ENCODE data around the gene EID2B. TPM values are rescaled to one million over a fixed set of nuclear protein-coding genes. Genes with fewer than 3 reads are reported as not detected.

The EID2B gene, protein sequence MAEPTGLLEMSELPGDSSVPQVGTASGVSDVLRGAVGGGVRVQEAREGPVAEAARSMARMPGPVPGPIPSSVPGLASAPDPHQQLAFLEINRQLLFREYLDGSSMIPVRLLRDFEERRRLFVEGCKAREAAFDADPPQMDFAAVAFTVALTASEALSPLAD
- 3.4 and 3.7 TPM in 2 replicates for total RNA-seq
- 1.0 and 2.2 TPM in 2 replicates for polyA plus RNA-seq

DNA sequence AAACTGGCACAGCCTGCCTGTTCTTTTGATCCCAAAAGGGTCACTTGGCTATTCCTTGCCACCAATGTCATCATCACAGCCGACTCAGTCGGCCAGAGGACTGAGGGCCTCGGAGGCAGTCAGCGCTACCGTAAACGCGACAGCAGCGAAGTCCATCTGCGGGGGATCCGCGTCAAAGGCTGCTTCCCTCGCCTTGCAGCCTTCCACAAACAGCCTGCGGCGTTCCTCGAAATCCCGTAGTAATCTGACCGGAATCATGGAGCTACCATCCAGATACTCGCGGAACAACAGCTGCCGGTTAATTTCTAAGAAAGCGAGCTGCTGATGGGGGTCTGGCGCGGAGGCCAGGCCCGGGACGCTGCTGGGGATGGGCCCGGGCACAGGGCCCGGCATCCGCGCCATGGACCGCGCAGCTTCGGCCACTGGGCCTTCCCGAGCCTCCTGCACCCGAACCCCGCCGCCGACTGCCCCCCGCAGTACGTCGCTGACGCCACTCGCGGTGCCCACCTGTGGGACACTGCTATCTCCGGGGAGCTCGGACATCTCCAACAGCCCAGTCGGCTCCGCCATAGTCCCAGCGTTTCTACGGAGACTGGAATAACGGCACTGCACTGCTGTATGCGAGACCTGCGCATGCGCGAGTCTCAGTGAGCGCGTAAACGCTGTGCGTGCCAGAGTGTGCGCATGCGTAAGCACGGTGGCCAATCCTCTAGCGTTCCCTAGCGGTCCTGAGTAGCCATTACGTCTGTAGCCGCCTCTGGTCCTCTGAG lies at the start of gene EID2B:
Gene EID2B, minus strand, starts transcription at position 620 of the 770 bp plus-strand sequence. Its CDS starts 50 bp downstream, at position 570.
- Histone ChIP-seq H3K4me2 (peak within 1 kb of the TSS; percentile 95), H3K36me3 (replicated peaks; ENCODE audit: insufficient read depth, low read depth) (no peaks in the 10 kb centered on the region), H3K27me3 (no peaks in the 10 kb centered on the region), H3K27ac (peak within 1 kb of the TSS; percentile 27), H2AFZ (peak within 1 kb of the TSS; percentile 68), H3K9me3 (ENCODE audit: low read depth) (no peaks in the 10 kb centered on the region), H3K9me2 (replicated peaks; ENCODE audit: insufficient read depth) (no peaks in the 10 kb centered on the region), H4K20me1 (ENCODE audit: insufficient read depth, poor library complexity, severe bottlenecking) (no peaks in the 10 kb centered on the region), H3K4me3 (peak within 1 kb of the TSS; percentile 56), H3K79me2 (peaks cover 39% of the 10 kb centered on the region), H3K4me1 (ENCODE audit: insufficient read depth) (no peaks in the 10 kb centered on the region)
- TF ChIP-seq, protein P1, sequence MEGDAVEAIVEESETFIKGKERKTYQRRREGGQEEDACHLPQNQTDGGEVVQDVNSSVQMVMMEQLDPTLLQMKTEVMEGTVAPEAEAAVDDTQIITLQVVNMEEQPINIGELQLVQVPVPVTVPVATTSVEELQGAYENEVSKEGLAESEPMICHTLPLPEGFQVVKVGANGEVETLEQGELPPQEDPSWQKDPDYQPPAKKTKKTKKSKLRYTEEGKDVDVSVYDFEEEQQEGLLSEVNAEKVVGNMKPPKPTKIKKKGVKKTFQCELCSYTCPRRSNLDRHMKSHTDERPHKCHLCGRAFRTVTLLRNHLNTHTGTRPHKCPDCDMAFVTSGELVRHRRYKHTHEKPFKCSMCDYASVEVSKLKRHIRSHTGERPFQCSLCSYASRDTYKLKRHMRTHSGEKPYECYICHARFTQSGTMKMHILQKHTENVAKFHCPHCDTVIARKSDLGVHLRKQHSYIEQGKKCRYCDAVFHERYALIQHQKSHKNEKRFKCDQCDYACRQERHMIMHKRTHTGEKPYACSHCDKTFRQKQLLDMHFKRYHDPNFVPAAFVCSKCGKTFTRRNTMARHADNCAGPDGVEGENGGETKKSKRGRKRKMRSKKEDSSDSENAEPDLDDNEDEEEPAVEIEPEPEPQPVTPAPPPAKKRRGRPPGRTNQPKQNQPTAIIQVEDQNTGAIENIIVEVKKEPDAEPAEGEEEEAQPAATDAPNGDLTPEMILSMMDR (IDR thresholded peaks at IDR 0.05; ENCODE audit: poor library complexity), result peak; percentile 82
- TF ChIP-seq EZH2phosphoT487 (IDR thresholded peaks at IDR 0.05; ENCODE audit: low read depth, severe bottlenecking, unreplicated experiment), result no peak
- WGBS (ENCODE audit: low lambda C conversion rate, missing lambda C conversion rate), result under 1% methylated on average over 65 of the region's 65 CpGs
- DNase-seq (ENCODE audit: low spot score), result peak; percentile 99

DNA sequence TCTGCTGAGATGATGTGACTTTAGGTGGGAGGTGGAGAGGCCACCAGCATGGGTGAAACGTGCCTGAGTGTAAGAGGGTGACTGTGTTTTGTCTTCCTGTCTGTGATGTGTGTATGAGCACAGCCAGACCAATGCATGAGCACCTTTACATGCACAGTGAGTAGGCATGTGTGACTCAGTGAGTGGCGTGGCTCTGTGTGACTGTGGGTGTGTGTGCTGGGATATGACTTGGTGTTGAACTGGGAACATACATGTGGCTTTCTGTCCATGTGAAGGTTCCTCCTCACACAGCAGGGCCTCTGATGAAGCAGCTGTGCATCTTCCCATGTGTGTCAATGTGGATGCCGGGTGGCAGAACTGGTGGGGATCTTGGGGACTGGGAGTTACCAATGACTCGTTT lies 49.8 kb upstream of the EID2B start:
- DNase-seq (ENCODE audit: low spot score), result no peak
- Histone ChIP-seq H4K20me1 (ENCODE audit: insufficient read depth, poor library complexity, severe bottlenecking) (no peaks in the 10 kb centered on the region), H3K27me3 (no peaks in the 10 kb centered on the region), H3K4me1 (ENCODE audit: insufficient read depth) (no peaks in the 10 kb centered on the region), H2AFZ (no peak overlapping the region), H3K4me3 (no peak overlapping the region), H3K9me2 (replicated peaks; ENCODE audit: insufficient read depth) (no peaks in the 10 kb centered on the region), H3K9me3 (ENCODE audit: low read depth) (no peaks in the 10 kb centered on the region), H3K36me3 (replicated peaks; ENCODE audit: insufficient read depth, low read depth) (no peaks in the 10 kb centered on the region), H3K79me2 (no peaks in the 10 kb centered on the region), H3K27ac (no peak overlapping the region), H3K4me2 (no peak overlapping the region)
- 55% methylated on average over 4 of the region's 4 CpGs for WGBS (ENCODE audit: low lambda C conversion rate, missing lambda C conversion rate)
- TF ChIP-seq EZH2 (IDR thresholded peaks at IDR 0.05; ENCODE audit: borderline replicate concordance) (no peak), EZH2phosphoT487 (IDR thresholded peaks at IDR 0.05; ENCODE audit: low read depth, severe bottlenecking, unreplicated experiment) (no peak)
- TF ChIP-seq, protein P1 (IDR thresholded peaks at IDR 0.05; ENCODE audit: poor library complexity), result no peak

DNA sequence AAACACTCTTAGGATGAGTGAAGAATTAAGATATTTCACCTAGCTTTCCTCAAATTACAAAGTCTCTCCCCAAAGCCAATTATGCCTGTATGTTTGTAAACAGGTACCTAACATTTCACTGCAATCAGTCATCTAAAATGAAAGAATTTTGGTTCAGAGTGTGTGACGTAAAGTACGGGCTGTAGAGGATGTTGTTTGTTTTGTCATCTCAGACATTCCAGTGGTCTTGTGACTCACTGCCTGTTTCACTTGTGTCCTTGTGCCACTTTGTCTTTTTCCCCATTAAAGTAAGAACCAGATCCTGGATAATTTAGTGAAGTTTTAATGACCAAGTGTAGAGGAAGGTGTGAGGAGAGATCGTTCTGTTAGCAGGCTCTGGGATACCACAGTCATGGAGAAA lies 36.0 kb upstream of the EID2B start:
- Histone ChIP-seq H3K9me3 (ENCODE audit: low read depth) (no peaks in the 10 kb centered on the region), H3K4me2 (no peak overlapping the region)
- 61% methylated on average over 3 of the region's 3 CpGs for WGBS (ENCODE audit: low lambda C conversion rate, missing lambda C conversion rate)

More for the DNA sequence above, 36.0 kb upstream of the EID2B start:
- TF ChIP-seq EZH2 (IDR thresholded peaks at IDR 0.05; ENCODE audit: borderline replicate concordance) (no peak), EZH2phosphoT487 (IDR thresholded peaks at IDR 0.05; ENCODE audit: low read depth, severe bottlenecking, unreplicated experiment) (no peak)
- TF ChIP-seq, protein P1 (IDR thresholded peaks at IDR 0.05; ENCODE audit: poor library complexity), result no peak
- Histone ChIP-seq H4K20me1 (ENCODE audit: insufficient read depth, poor library complexity, severe bottlenecking) (no peaks in the 10 kb centered on the region), H3K9me2 (replicated peaks; ENCODE audit: insufficient read depth) (no peaks in the 10 kb centered on the region), H3K79me2 (no peaks in the 10 kb centered on the region), H3K4me3 (no peak overlapping the region), H3K36me3 (replicated peaks; ENCODE audit: insufficient read depth, low read depth) (no peaks in the 10 kb centered on the region), H3K27ac (no peak overlapping the region), H3K27me3 (peaks cover 12% of the 10 kb centered on the region), H2AFZ (no peak overlapping the region), H3K4me1 (ENCODE audit: insufficient read depth) (no peaks in the 10 kb centered on the region)
- no peak for DNase-seq (ENCODE audit: low spot score)

Measured in hepatocyte (in vitro differentiated cells).